NCI-H1436 (cell line): Measurements from ENCODE around the gene FGF19.

ENCODE experiments used
- DNase-seq: peaks from one replicate; lab custom pipeline; 2025; lab: John Stamatoyannopoulos, UW

FGF19 gene, protein sequence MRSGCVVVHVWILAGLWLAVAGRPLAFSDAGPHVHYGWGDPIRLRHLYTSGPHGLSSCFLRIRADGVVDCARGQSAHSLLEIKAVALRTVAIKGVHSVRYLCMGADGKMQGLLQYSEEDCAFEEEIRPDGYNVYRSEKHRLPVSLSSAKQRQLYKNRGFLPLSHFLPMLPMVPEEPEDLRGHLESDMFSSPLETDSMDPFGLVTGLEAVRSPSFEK

DNA sequence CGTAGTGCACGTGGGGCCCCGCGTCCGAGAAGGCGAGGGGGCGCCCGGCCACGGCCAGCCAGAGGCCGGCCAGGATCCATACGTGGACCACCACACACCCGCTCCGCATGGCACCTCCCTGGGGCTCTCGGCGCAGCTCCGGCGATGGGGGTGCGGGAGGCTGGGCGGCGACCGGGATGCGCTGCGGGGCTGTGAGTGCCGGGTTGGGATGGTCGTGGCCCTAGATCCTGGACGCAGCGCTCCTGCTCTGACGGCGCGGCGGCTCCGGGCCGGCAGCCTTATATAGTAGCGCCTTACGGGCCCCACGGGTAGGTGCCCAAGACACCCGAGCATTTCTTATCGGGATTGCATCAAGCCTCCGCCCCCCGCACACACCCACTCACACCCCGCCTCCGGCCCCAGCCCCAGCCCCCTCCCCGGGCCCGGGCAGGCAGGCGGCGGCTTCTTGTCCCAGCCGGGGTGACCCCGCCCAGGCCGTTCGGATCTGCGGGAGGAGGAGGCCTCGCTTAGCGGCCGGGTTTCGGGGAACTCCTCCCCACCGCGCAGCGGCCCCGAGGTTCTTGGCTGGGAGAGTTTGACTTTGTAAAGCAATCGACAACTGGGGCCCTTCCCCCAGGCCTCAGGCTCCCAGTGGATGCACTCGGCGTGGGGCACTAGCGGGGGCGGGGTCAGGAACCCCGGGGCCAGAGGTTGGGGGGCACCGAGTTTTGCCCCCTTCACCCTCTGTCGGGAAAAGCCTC lies at the start of gene FGF19:
FGF19 (minus strand) TSS at position 255 of the 740 bp plus-strand sequence; CDS start at position 109, 146 bp downstream.
- no peak for DNase-seq

- DNase-seq: no peak
Measured at GRCh38 chr11:69752890-69753289, 49.1 kb upstream of the FGF19 start.

DNA sequence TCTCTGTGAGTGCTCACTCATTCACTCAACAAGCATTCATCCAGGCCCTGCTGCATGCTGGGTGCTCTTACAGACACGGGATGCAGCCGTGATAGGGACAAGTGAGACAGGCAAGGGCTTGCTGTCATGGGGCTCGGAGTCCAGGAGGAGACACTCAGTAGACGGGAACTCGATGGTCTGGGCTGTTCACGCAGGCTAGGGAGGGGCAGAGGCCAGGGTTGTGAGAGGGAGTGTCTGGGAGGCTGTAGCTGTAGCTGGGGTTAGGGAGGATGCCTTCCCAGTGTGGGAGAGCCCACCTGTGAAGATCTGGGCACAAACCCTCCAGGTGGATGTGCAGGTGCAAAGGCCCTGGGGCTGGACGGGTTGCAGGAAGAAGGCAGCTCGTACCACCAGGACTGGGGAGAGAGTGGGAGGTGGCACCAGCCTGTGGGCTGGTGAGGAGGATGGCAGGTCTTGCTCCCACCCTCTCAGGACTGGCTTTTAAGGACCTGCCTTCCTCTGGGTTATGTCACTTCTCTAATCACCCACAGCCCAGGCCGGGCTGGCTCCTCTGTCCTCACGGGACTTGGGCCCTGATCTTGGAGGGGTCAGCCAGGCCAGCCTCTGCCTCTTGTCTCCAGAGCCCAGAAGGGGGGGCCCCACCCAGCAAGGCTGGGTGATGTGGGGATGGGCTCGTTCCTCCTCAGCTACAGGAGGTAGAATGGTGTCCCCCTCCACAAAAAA lies 47.2 kb upstream of the FGF19 start:
- no peak for DNase-seq

DNA sequence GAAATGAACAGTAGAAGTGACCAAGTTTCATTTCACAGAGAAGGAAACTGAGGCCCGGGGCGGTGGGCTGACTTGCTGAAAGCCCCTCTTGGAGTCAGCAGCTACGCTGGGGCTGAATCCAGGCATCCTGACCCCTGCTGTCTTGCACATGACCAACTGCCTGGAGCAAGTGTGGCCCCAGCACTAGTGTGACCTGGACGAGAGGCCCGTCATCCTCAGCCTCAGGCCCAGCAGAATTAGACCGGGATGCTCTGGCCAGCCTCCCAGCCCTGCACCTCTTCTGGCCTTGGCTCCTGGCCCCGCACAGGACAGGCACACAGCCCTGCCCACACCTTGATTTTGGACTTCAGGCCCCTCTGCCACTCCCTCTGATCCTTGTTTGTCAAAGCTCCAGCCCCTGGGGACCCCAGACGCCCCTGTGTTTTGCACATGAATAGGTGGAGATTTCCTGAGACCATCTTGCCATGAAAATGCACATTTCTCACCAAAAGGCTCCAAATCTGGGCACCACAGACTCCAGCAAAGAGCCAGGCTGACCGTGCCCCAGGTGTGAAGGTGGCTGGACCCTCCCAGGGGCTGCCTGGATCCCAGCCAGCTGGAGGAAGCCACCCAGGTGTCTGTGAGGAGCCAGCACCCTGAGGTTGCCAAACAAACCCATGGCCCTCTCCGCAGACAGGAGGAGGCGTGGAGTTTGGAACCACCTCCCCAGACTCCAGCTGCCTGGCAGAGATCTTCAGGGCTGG lies 46.5 kb upstream of the FGF19 start:
- DNase-seq: no peak

GRCh38 chr11:69748637-69749036 lies 44.8 kb upstream of the FGF19 start:
- DNase-seq: no peak

DNA sequence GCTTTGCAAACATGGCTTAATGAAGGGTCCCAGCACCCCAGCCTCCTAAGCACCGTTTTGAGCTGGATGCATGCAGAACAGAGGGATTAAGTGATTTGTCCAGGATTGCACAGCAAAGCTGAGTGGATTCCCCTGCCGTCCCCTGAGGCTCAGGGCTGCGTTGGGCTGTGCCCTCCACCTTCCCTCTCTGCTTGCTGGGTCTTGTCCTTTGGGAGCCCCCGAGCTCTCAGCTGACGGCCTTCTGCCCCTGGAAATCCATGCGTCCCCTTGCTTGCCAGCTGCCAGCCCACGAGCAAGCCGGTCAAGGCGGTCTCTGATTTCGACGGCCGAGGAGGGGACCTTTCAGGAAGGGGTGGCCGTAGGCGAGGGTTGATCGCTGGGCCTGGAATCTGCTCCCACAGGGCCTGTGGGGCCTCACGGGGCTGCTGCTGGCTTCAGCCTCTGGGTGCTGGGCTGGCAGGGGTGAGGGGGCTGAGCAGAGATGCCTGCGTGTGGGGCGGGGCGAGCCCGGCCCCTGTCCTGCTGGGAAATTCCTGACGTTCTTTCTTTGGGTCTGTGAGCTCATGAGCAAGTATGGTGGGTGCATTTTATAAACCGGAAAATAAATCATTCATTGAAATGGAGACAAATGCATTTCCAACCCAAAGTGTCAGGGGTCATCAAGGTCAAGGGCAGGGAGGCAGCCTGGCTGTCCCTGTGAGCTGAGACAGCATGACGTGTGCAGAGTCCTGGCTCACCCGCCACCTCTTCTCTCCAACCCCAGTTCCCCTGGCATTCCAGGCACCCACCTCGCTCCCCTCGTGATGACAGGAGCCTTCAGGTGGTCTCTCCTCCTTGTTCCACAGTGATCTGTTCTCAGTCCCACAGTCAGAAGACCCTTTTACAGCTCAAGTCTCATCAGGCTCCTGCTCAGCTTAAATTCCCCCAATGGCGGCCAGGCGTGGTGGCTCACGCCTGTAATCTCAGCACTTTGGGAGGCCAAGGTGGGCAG lies 43.2 kb upstream of the FGF19 start:
- DNase-seq: no peak

GRCh38 chr11:69746140-69746539 lies 42.3 kb upstream of the FGF19 start:
- no peak for DNase-seq

DNA sequence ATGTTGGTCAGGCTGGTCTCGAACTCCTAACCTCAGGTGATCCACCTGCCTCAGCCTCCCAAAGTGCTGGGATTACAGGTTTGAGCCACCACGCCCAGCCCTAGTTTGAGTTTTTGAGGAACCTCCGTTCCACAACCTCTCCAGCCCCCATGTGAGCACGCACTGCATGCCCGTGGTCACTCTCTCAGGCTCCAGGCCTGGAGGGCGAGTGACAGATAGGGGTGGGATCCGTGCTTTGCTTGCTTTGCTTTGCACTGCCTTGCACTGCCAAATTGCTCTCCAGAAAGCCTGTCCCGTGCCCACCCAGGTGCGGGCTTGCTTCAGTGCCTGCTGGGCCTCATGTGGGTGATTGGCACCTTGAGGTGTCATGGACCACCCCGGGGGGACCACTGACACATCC lies 41.4 kb upstream of the FGF19 start:
- DNase-seq: no peak

DNA sequence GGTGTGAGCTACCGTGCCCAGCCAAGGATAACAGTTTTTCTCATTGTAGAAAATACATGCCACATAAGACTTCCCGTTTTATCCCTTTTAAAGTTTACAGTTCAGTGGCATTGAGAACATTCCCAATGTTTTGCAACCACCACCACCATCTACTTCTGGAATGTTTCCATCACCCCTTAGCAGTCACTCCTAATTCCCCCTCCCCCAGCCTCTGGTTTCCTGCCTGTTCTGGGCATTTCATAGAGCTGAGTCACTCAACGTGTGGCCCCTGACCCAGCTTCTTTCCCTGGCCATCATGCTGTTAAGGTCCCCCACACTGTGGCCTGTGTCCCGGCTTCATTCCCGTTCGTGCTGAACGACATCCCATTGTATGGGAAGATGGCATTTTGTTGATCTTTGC lies 40.6 kb upstream of the FGF19 start:
- DNase-seq: no peak

GRCh38 chr11:69734841-69735240 lies 31.0 kb upstream of the FGF19 start:
- no peak for DNase-seq

DNA sequence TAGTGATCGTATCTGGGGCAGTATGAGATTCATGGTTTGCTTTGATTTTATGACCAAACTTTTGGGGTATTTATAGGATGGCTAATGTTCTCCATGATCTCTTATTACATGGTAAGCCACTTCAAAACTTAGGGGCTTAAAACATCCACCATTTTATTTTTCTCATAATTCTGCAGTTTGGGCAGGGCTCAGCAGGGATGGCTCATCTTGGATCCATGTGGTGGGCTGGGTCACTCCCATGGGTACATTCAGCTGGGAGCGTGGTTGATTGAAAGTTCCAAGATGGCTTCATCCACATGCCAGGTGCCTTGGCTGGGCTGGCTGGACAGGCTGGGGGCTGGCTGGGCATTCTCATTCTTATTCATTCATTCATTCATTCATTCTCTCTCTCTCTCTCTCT lies 30.5 kb upstream of the FGF19 start:
- no peak for DNase-seq

- DNase-seq: no peak
Measured at GRCh38 chr11:69732910-69733309, 29.1 kb upstream of the FGF19 start.

DNA sequence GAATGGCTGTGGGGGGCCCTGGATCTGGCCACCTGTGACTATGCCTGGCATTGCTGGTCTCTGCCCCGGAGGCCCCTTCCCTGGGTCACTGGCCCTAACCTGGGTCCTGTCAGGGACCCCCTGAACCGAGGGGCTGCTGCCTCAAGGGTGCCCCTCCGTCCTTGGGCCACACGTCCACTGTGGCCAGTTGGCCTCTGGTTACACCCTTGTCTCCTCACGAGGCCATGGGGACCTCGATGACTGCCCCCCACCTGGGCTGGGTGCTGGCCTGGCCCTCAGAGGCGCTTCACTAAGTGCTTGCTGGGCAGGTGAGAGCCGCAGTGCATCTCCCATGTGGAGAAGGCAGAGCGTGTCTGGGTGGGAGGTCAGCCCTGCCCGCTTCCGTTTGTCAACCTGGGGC lies 27.3 kb upstream of the FGF19 start:
- DNase-seq: no peak

DNA sequence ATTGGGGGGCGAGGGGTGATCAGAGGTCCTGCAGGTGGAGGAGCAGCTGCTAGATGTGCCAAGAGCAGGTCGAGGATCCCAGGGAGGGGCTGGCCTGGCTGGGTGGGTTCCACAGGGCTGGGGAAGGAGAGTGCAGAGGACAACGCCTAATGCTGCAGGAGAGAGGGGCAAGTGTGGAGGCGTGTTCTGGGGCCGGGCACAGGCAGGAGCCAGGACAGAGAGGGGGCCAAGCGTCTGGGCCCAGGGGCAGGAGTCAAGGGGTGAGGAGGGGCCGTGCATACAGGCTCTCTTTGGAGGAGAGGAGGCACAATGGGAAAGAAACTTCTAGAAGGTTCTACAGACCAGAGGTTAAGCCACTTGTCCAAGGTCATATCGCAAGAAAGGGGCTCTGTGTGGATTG lies 26.7 kb upstream of the FGF19 start:
- DNase-seq: no peak

GRCh38 chr11:69729252-69729651 lies 25.4 kb upstream of the FGF19 start:
- no peak for DNase-seq

GRCh38 chr11:69727266-69727665 lies 23.4 kb upstream of the FGF19 start:
- no peak for DNase-seq

- no peak for DNase-seq
Measured at GRCh38 chr11:69726481-69726880, 22.7 kb upstream of the FGF19 start.

DNA sequence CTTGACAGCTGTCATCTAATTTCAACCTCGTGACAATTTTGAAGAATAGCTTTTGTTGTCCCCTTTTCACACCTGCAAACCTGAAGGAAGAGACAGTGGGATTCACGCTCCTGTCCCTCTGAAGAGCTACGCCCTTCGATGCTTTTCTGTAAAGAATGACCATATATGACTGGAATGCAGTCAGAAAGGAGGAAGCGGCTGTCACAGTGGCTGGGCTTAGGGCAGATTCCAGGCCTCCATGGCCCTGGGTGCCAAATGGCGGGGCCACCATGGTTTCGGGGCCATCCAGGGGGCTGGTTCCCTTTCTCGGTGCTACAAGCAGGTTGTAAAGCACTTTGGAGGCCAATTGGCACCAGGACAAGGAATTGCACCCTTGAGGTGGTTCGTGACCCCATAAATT lies 22.2 kb upstream of the FGF19 start:
- no peak for DNase-seq

GRCh38 chr11:69721745-69722144 lies 17.9 kb upstream of the FGF19 start:
- no peak for DNase-seq

GRCh38 chr11:69721106-69721505 lies 17.3 kb upstream of the FGF19 start:
- DNase-seq: no peak

DNA sequence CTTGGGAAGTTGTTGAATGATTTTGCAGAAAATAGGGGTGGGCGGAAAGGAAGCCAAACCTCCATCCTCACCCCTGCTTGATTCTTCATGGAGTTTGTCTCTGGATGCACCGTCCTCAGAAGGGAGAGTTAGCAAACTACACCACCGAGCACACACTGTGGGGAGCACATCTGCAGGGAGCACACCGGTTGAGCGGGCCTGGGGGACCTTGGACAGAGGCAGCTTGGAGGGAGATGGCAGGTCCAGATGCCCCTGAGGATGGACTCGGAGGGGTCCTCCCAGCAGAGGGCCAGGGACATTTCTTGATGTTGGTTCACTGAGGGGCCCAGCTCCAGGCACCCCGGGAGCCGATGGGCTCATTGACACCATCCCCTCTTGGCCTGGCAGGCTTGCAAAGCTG lies 15.1 kb upstream of the FGF19 start:
- no peak for DNase-seq
